Fibroblast of lung (primary cell): ENCODE results near the gene SMAP1. TPM values are rescaled to one million over a fixed set of nuclear protein-coding genes. Genes with fewer than 3 reads are reported as not detected.

Source experiments
- DNase-seq, 2 donors: peaks; one replicate each; pipeline versions ENCODE4 v3.0.0 to v3.0.0-alpha.2; 2010; ENCODE audit warnings: low read depth in 2 of 2
- H2AFZ ChIP-seq: 2 replicates; pipeline ENCODE4 v1.5.1; 2012; ENCODE audit warnings: low read length, control low read depth, inconsistent platforms
- H3K27ac ChIP-seq: 2 replicates; pipeline ENCODE4 v1.5.1; 2011; ENCODE audit warnings: low read length, control low read depth; ENCODE audit not compliant: insufficient read depth
- H3K27me3 ChIP-seq: 2 replicates; pipeline ENCODE4 v1.5.1; 2011; ENCODE audit warnings: mild to moderate bottlenecking, low read length; ENCODE audit not compliant: control insufficient read depth, insufficient read depth
- H3K36me3 ChIP-seq: 2 replicates; pipeline ENCODE4 v1.5.1; 2011; ENCODE audit warnings: low read length; ENCODE audit not compliant: control insufficient read depth, insufficient read depth
- H3K4me1 ChIP-seq: 2 replicates; pipeline ENCODE4 v1.5.1; 2011; ENCODE audit warnings: low read length; ENCODE audit not compliant: control insufficient read depth, insufficient read depth; ENCODE audit errors: extremely low read depth
- H3K4me2 ChIP-seq: 2 replicates; pipeline ENCODE4 v1.5.1; 2011; ENCODE audit warnings: low read length, control low read depth; ENCODE audit not compliant: insufficient read depth; ENCODE audit errors: extremely low read depth
- H3K4me3 ChIP-seq, 4 experiments: fragments of 200-600 bp in 1 of 4; sonication (generic) in 1 of 4; replicated peaks in 1 of 4; 2 replicates each; pipeline ENCODE4 v1.5.1; 2011 to 2016; ENCODE audit warnings: low read length in 4 of 4, low read depth in 3 of 4, mild to moderate bottlenecking in 3 of 4, control low read depth in 2 of 4, inconsistent platforms in 1 of 4, mixed read lengths in 1 of 4; ENCODE audit not compliant: insufficient read depth in 1 of 4; ENCODE audit errors: control extremely low read depth in 1 of 4
- H3K79me2 ChIP-seq: 2 replicates; pipeline ENCODE4 v1.5.1; 2012; ENCODE audit warnings: mild to moderate bottlenecking, low read length, inconsistent platforms; ENCODE audit not compliant: control insufficient read depth, insufficient read depth
- H3K9ac ChIP-seq: 2 replicates; pipeline ENCODE4 v1.5.1; 2011; ENCODE audit warnings: mild to moderate bottlenecking, low read length, control low read depth; ENCODE audit not compliant: insufficient read depth
- H3K9me3 ChIP-seq: 2 replicates; pipeline ENCODE4 v1.5.1; 2012; ENCODE audit warnings: low read depth, low read length; ENCODE audit not compliant: control insufficient read depth, insufficient read depth
- H4K20me1 ChIP-seq: 2 replicates; pipeline ENCODE4 v1.5.1; 2011; ENCODE audit warnings: low read length; ENCODE audit not compliant: control insufficient read depth, insufficient read depth; ENCODE audit errors: extremely low read depth
- EZH2 ChIP-seq: IDR thresholded peaks from 2 replicates; pipeline ENCODE4 v1.5.1; 2012; ENCODE audit warnings: low read length, control low read depth, mild to moderate bottlenecking; ENCODE audit errors: missing control alignments
- polyA plus RNA-seq, 2 donors: library from polyadenylated mRNA; depleted of rRNA in 1 of 2; stranded (reverse) in 1 of 2; unstranded in 1 of 2; fragments of >200 nt; gene quantifications; 2 replicates each; pipeline ENCODE4 v1.2.1, GENCODE V29; 2011 to 2012; ENCODE audit warnings: missing spikeins in 1 of 2
- total RNA-seq: library from RNA; depleted of rRNA; stranded (reverse); fragments of >200 nt; gene quantifications from 2 replicates; pipeline ENCODE4 v1.2.1, GENCODE V29; 2014
- TF ChIP-seq, protein P1 (sequence below), 2 donors: IDR thresholded peaks in 1 of 2; conservative IDR thresholded peaks in 1 of 2; 1 replicate in 1 of 2; 2 replicates in 1 of 2; pipeline ENCODE4 v1.5.1; 2011 to 2012; ENCODE audit warnings: low read length in 2 of 2, control low read depth in 1 of 2, inconsistent platforms in 1 of 2, low read depth in 1 of 2, mild to moderate bottlenecking in 1 of 2

Gene SMAP1
- total and polyA plus RNA-seq, 2 donors (not counting 1 experiment from before 2014, with no cell fraction given) = 18.3 to 25.7 TPM

DNA sequence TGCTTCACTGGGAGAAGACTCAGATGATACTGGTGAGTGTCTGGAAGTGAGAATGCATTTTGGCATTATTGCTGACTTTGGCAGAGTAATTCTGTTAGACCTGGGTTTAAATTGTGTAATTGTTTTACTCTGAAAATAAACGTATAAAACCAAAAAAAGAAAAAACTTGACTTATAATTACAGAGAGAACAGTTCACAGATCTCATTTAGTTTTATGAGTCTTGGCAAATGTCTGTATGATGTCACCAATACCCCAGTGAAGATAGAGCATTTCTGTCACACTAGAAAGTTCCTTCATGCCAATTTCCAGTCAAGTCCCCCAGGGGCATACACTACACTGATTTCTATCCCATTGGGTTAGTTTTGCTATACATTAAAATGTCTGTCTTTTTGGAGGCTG is 67.3 kb downstream of the SMAP1 start:
- H3K9me3 ChIP-seq = no peaks in the 10 kb centered on the region
- no peaks in the 10 kb centered on the region for H3K27me3 ChIP-seq
- TF ChIP-seq EZH2 = no peak
- TF ChIP-seq, protein P1, sequence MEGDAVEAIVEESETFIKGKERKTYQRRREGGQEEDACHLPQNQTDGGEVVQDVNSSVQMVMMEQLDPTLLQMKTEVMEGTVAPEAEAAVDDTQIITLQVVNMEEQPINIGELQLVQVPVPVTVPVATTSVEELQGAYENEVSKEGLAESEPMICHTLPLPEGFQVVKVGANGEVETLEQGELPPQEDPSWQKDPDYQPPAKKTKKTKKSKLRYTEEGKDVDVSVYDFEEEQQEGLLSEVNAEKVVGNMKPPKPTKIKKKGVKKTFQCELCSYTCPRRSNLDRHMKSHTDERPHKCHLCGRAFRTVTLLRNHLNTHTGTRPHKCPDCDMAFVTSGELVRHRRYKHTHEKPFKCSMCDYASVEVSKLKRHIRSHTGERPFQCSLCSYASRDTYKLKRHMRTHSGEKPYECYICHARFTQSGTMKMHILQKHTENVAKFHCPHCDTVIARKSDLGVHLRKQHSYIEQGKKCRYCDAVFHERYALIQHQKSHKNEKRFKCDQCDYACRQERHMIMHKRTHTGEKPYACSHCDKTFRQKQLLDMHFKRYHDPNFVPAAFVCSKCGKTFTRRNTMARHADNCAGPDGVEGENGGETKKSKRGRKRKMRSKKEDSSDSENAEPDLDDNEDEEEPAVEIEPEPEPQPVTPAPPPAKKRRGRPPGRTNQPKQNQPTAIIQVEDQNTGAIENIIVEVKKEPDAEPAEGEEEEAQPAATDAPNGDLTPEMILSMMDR (conservative IDR thresholded peaks at IDR 0.05 in 1 of 2, IDR thresholded peaks at IDR 0.05 in 1 of 2; ENCODE audit: low read depth in 1 of 2, low read length in 2 of 2) = no peak
- no peaks in the 10 kb centered on the region for H3K79me2 ChIP-seq
- H3K4me2 ChIP-seq = no peak overlapping the region
- no peaks in the 10 kb centered on the region for H3K36me3 ChIP-seq
- no peak overlapping the region for H3K9ac ChIP-seq
- no peak overlapping the region for H2AFZ ChIP-seq
- H3K4me3 ChIP-seq = no peak overlapping the region
- no peaks in the 10 kb centered on the region for H4K20me1 ChIP-seq
- no peaks in the 10 kb centered on the region for H3K4me1 ChIP-seq
- H3K27ac ChIP-seq = no peak overlapping the region
- DNase-seq = no peak

- no peak overlapping the region for H3K9ac ChIP-seq
- H3K27ac ChIP-seq = no peak overlapping the region
- H3K9me3 ChIP-seq = no peaks in the 10 kb centered on the region
- H2AFZ ChIP-seq = no peak overlapping the region
- no peaks in the 10 kb centered on the region for H3K27me3 ChIP-seq
- no peaks in the 10 kb centered on the region for H3K79me2 ChIP-seq
- no peak overlapping the region for H3K4me2 ChIP-seq
- DNase-seq = no peak
- no peaks in the 10 kb centered on the region for H3K4me1 ChIP-seq
- H3K36me3 ChIP-seq = no peaks in the 10 kb centered on the region
- no peaks in the 10 kb centered on the region for H4K20me1 ChIP-seq
- TF ChIP-seq EZH2 = no peak
- TF ChIP-seq, protein P1 (conservative IDR thresholded peaks at IDR 0.05 in 1 of 2, IDR thresholded peaks at IDR 0.05 in 1 of 2; ENCODE audit: low read depth in 1 of 2, low read length in 2 of 2) = no peak
- no peak overlapping the region for H3K4me3 ChIP-seq
Observed at GRCh38 chr6:70735513-70735912, 67.8 kb downstream of the SMAP1 start.

GRCh38 chr6:70738028-70738427 is 70.3 kb downstream of the SMAP1 start:
- DNase-seq = peak in 1 of 2 donors; percentile 28
- Histone ChIP-seq H3K79me2 (no peaks in the 10 kb centered on the region), H3K27ac (no peak overlapping the region), H3K9me3 (no peaks in the 10 kb centered on the region), H3K27me3 (no peaks in the 10 kb centered on the region), H3K4me2 (no peak overlapping the region), H2AFZ (no peak overlapping the region), H3K4me3 (no peak overlapping the region), H3K9ac (no peak overlapping the region), H3K4me1 (no peaks in the 10 kb centered on the region), H3K36me3 (no peaks in the 10 kb centered on the region), H4K20me1 (no peaks in the 10 kb centered on the region)
- no peak for TF ChIP-seq EZH2
- TF ChIP-seq, protein P1 (conservative IDR thresholded peaks at IDR 0.05 in 1 of 2, IDR thresholded peaks at IDR 0.05 in 1 of 2; ENCODE audit: low read depth in 1 of 2, low read length in 2 of 2) = no peak
